Measurements from ENCODE around the gene SDK1. TPM values are rescaled to one million over a fixed set of nuclear protein-coding genes. Genes with fewer than 3 reads are reported as not detected.

SDK1 gene
- total RNA-seq, 1 donor from 2014 or later, result 37.6 TPM

DNA sequence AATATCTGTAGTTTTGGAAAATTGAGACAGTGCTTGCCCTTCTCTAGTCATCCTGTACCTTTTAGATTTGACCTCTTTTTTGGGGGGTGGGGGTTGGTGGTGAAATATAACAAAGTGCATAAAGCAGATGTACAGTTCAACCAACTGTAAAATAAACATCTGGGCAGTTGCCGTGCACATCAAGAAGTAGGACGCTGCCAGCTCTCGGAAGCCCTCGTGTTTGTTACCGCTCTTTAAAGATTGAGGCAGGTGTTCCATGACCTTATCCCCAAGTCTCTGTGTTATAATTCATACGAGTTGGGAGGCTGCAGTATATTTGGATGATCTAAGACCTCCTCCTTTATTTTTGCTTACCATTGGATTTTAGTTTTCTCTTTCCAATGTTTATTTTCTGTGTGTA is 55.1 kb downstream of the SDK1 start:
- TF ChIP-seq, protein P1, sequence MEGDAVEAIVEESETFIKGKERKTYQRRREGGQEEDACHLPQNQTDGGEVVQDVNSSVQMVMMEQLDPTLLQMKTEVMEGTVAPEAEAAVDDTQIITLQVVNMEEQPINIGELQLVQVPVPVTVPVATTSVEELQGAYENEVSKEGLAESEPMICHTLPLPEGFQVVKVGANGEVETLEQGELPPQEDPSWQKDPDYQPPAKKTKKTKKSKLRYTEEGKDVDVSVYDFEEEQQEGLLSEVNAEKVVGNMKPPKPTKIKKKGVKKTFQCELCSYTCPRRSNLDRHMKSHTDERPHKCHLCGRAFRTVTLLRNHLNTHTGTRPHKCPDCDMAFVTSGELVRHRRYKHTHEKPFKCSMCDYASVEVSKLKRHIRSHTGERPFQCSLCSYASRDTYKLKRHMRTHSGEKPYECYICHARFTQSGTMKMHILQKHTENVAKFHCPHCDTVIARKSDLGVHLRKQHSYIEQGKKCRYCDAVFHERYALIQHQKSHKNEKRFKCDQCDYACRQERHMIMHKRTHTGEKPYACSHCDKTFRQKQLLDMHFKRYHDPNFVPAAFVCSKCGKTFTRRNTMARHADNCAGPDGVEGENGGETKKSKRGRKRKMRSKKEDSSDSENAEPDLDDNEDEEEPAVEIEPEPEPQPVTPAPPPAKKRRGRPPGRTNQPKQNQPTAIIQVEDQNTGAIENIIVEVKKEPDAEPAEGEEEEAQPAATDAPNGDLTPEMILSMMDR (IDR thresholded peaks at IDR 0.05; ENCODE audit: unreplicated experiment), result no peak
- H3K27me3 Mint-ChIP-seq, result no peaks in the 10 kb centered on the region
- DNase-seq (ENCODE audit: low spot score, unreplicated experiment), result no peak
- no peak overlapping the region for H3K27ac Mint-ChIP-seq
- H3K9me3 Mint-ChIP-seq (ENCODE audit: low read depth), result peaks cover 6% of the 10 kb centered on the region
- no peak overlapping the region for H3K4me3 Mint-ChIP-seq (ENCODE audit: low read depth)
- peaks cover 3% of the 10 kb centered on the region for H3K36me3 Mint-ChIP-seq (ENCODE audit: insufficient read depth)
- H3K4me1 Mint-ChIP-seq (ENCODE audit: low read depth), result no peaks in the 10 kb centered on the region

DNA sequence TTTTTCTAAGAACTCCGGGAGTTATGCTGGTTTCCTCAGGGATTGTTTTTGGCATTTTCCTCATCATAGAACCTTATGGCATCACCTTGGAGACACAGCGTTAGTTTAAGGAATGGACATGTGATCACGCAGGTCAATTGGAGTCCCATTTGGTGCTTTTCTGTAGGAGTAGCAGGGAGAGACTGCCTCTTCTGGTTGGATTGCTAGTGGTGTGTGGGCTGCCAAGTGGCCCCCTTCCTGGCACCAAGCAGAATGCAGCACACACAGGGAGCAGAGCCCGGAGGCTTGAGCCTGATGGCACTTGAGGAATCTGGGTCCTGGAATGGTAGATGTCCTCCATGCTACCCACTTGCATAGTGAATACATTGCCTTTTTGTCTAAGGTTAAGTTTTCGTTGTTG is 57.9 kb downstream of the SDK1 start:
- H3K36me3 Mint-ChIP-seq (ENCODE audit: insufficient read depth), result peaks cover 5% of the 10 kb centered on the region
- H3K27ac Mint-ChIP-seq, result no peak overlapping the region
- no peaks in the 10 kb centered on the region for H3K4me1 Mint-ChIP-seq (ENCODE audit: low read depth)
- DNase-seq (ENCODE audit: low spot score, unreplicated experiment), result no peak
- peaks cover 8% of the 10 kb centered on the region for H3K9me3 Mint-ChIP-seq (ENCODE audit: low read depth)
- H3K4me3 Mint-ChIP-seq (ENCODE audit: low read depth), result no peak overlapping the region
- H3K27me3 Mint-ChIP-seq, result no peaks in the 10 kb centered on the region
- TF ChIP-seq, protein P1 (IDR thresholded peaks at IDR 0.05; ENCODE audit: unreplicated experiment), result no peak

DNA sequence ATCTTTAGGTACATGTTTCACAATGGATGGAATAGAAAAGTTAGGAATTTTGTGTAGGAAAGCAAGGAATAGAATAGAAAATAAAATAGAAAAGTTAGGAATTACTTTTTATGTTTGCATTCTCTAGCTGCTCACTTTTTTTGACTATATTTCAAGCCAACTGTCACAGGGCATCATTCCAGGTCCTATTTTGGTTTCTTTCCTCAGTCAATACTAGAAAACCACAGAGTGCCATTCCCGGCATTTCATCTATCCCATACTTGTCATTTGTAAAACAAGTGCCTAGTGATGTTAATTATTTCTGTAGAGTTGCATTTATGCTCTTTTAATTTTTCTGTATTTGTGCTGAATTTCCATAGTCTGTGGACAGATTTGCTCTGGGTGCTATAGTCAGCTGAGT is 66.2 kb downstream of the SDK1 start:
- peaks cover 5% of the 10 kb centered on the region for H3K4me1 Mint-ChIP-seq (ENCODE audit: low read depth)
- H3K27ac Mint-ChIP-seq, result no peak overlapping the region
- no peak overlapping the region for H3K4me3 Mint-ChIP-seq (ENCODE audit: low read depth)
- H3K36me3 Mint-ChIP-seq (ENCODE audit: insufficient read depth), result peaks cover 15% of the 10 kb centered on the region
- no peak for DNase-seq (ENCODE audit: low spot score, unreplicated experiment)
- peaks cover 11% of the 10 kb centered on the region for H3K9me3 Mint-ChIP-seq (ENCODE audit: low read depth)
- no peaks in the 10 kb centered on the region for H3K27me3 Mint-ChIP-seq
- TF ChIP-seq, protein P1 (IDR thresholded peaks at IDR 0.05; ENCODE audit: unreplicated experiment), result no peak

DNA sequence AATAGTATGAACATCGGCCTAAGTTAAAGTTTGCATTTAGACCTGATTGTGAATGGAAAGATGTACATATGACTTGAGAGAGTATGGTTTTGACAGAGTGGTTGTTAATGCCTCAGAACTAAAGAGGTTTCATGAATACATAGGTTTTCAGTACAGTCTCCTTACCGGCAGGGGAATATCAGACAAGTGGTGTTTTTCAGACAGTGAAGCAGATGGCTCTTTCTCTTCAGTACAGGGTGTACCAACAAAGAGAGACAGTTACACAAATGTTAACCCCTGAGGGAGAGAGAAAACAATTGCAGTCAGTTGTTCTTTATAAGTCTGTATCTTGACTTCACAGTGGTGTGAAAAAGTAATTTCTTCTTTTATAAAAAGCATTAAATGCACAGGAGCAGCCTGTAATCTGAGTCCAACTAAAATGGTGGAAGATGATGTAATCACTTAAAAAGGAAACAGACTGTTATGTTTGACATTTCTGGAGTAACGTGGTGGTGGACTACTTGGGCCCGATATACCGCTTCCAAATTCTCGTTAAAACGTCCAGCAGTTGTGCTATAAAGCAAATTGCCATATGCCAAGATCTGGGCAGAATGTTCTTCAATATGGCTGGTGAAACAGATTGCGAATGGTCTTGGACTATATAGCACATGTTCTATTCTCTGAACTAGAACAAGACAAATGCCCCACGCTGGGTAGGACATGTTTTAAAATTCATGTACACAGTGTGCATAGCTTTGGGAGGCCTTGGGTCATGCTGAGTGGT is 69.2 kb downstream of the SDK1 start:
- TF ChIP-seq, protein P1 (IDR thresholded peaks at IDR 0.05; ENCODE audit: unreplicated experiment), result no peak
- Mint-ChIP-seq H3K36me3 (ENCODE audit: insufficient read depth) (peaks cover 5% of the 10 kb centered on the region), H3K4me1 (ENCODE audit: low read depth) (peaks cover 5% of the 10 kb centered on the region)

DNA sequence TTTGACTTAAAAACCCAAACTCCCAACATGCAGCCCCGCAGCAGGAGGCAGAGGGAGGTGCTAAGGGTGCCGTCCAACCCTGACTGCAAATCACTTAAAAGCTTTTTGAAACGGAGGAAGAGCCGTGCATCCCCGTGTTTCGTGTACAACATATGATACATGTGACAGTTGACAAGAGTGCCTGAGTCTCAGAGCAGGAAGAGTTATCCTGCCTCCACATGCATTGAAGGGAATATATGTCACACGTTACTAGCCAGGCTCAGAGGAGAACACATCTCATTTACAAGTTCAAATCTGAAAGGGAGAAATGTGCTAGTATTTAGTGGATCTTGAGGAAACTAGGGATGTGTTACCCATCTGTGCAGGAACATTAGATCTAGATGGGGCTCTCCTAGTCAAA is 69.9 kb downstream of the SDK1 start:
- DNase-seq (ENCODE audit: low spot score, unreplicated experiment), result no peak
- Mint-ChIP-seq H3K27ac (no peak overlapping the region), H3K27me3 (no peaks in the 10 kb centered on the region), H3K4me3 (ENCODE audit: low read depth) (no peak overlapping the region), H3K36me3 (ENCODE audit: insufficient read depth) (peaks cover 4% of the 10 kb centered on the region), H3K9me3 (ENCODE audit: low read depth) (no peaks in the 10 kb centered on the region), H3K4me1 (ENCODE audit: low read depth) (peaks cover 5% of the 10 kb centered on the region)
- TF ChIP-seq, protein P1 (IDR thresholded peaks at IDR 0.05; ENCODE audit: unreplicated experiment), result no peak

More for the DNA sequence above, 69.2 kb downstream of the SDK1 start:
- no peaks in the 10 kb centered on the region for H3K27me3 Mint-ChIP-seq
- H3K27ac Mint-ChIP-seq, result peak overlapping the region; percentile 32
- DNase-seq (ENCODE audit: low spot score, unreplicated experiment), result no peak
- H3K9me3 Mint-ChIP-seq (ENCODE audit: low read depth), result no peaks in the 10 kb centered on the region
- no peak overlapping the region for H3K4me3 Mint-ChIP-seq (ENCODE audit: low read depth)
